NT2/D1 (cell line): ENCODE data around the gene MTHFD1.

Experiments
- YY1 ChIP-seq: IDR thresholded peaks from 2 replicates; pipeline ENCODE4 v1.6.1; 2011; ENCODE audit not compliant: insufficient read length, insufficient read depth
- ZNF274 ChIP-seq: IDR thresholded peaks from 2 replicates; pipeline ENCODE4 v1.6.1; 2011; ENCODE audit warnings: mild to moderate bottlenecking, low read depth, low read length

DNA sequence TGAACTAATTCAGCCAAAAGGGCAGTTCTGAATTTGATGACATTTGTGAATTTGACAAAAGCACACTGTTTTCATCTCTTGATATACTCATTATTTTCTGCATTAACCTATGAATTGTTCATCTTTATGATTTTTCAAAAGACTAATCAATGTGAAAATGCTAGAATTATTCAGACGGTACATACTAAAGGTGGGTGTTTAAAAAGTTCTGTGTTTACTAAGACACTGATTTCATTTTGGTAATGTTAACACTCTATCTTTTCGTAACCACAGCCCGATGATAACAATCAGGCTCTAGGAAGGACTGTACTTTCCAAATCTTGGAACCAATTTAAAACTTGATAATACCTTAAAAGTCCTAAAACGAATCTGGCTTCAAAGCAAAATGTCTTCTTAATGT, 86.5 kb downstream of the MTHFD1 start:
- TF ChIP-seq ZNF274 (no peak), YY1 (no peak)
